CD8-positive, alpha-beta memory T cell (primary cell): Measurements from ENCODE around the gene CDH6. TPM values are rescaled to one million over a fixed set of nuclear protein-coding genes. Genes with fewer than 3 reads are reported as not detected.

ENCODE experiments used
- CTCF ChIA-PET: fragments of 350-600 bp; sonication (Branson Sonifier 250); formaldehyde crosslinking; loops from one replicate; lab custom pipeline; 2021; ENCODE audit warnings: antibody characterized with exemption; lab: Charles Lee
- POLR2A ChIA-PET: fragments of 350-600 bp; sonication (Branson Sonifier 250); formaldehyde crosslinking; loops from one replicate; lab custom pipeline; 2021; ENCODE audit warnings: antibody characterized with exemption; lab: Charles Lee
- DNase-seq, 5 donors: peaks; one replicate each; pipeline versions ENCODE4 v3.0.0 to v3.0.0-alpha.2; 2020 to 2022; ENCODE audit warnings: mixed read lengths in 1 of 5
- H3K27ac ChIP-seq: one replicate; pipeline ENCODE4 v1.7.0; 2013; ENCODE audit warnings: low read depth, mild to moderate bottlenecking, low read length, moderate library complexity
- H3K27me3 ChIP-seq: 2 replicates; pipeline ENCODE4 v1.7.0; 2013; ENCODE audit warnings: low read length, mild to moderate bottlenecking; ENCODE audit not compliant: insufficient read depth, poor library complexity, severe bottlenecking
- H3K36me3 ChIP-seq: 2 replicates; pipeline ENCODE4 v1.7.0; 2013; ENCODE audit warnings: mild to moderate bottlenecking, low read length, moderate library complexity; ENCODE audit not compliant: insufficient read depth
- H3K4me1 ChIP-seq: 2 replicates; pipeline ENCODE4 v1.7.0; 2013; ENCODE audit warnings: mild to moderate bottlenecking, low read length, moderate library complexity; ENCODE audit not compliant: insufficient read depth
- H3K4me3 ChIP-seq: 2 replicates; pipeline ENCODE4 v1.7.0; 2013; ENCODE audit warnings: mild to moderate bottlenecking, low read length
- H3K9me3 ChIP-seq: 2 replicates; pipeline ENCODE4 v1.7.0; 2013; ENCODE audit warnings: mild to moderate bottlenecking, low read length
- H3K27ac Mint-ChIP-seq, 8 donors: one replicate each; pipeline ENCODE4 v1.8.0; 2020 to 2021; ENCODE audit warnings: mixed read lengths in 8 of 8, mild to moderate bottlenecking in 6 of 8, inconsistent platforms in 3 of 8, moderate library complexity in 3 of 8
- H3K27me3 Mint-ChIP-seq, 2 donors: one replicate each; pipeline ENCODE4 v1.8.0; 2020 to 2021; ENCODE audit warnings: mixed read lengths in 2 of 2, mild to moderate bottlenecking in 1 of 2, moderate library complexity in 1 of 2
- H3K36me3 Mint-ChIP-seq, 3 donors: one replicate each; pipeline ENCODE4 v1.8.0; 2020 to 2021; ENCODE audit warnings: mixed read lengths in 3 of 3, inconsistent platforms in 1 of 3, mild to moderate bottlenecking in 1 of 3
- H3K4me1 Mint-ChIP-seq, 3 donors: one replicate each; pipeline ENCODE4 v1.8.0; 2020 to 2021; ENCODE audit warnings: mixed read lengths in 3 of 3, inconsistent platforms in 1 of 3, mild to moderate bottlenecking in 1 of 3
- H3K4me3 Mint-ChIP-seq, 7 donors: one replicate each; pipeline ENCODE4 v1.8.0; 2020 to 2021; ENCODE audit warnings: mixed read lengths in 7 of 7, mild to moderate bottlenecking in 6 of 7, moderate library complexity in 4 of 7, inconsistent platforms in 2 of 7
- H3K9me3 Mint-ChIP-seq, 5 donors: one replicate each; pipeline ENCODE4 v1.8.0; 2020 to 2022; ENCODE audit warnings: mixed read lengths in 5 of 5, mild to moderate bottlenecking in 3 of 5, moderate library complexity in 2 of 5, inconsistent platforms in 1 of 5
- polyA plus RNA-seq: library from polyadenylated mRNA; unstranded; fragments of 300-500 nt; fragmentation: Illumina TruSeq; gene quantifications from one replicate; pipeline ENCODE4 v1.2.3, GENCODE V29; 2021
- total RNA-seq, 2 experiments: library from RNA; stranded (reverse); gene quantifications; one replicate each; pipeline ENCODE4 v1.2.3, GENCODE V29; 2021

Gene CDH6
- total and polyA plus RNA-seq, 3 experiments from 2014 or later = not detected

DNA sequence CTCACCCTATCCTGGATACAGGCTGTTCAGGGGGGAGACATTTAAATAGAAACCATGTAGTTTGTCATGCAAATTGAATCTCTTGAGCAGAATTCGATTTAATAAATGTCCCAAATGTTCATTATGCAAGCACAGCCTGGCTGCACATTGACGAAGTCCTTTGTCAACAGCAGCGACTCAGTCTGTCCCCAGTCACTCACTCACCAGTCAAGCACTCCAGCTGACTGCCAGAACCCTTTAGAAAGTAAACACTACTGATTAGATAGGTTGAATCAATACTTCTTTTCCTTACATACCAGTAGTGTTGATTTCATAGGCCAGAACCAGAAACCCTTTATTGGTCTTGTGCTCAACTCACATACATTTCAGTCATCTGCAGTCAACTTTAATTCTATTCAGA, 27.5 kb downstream of the CDH6 start:
- Histone ChIP-seq H3K4me3 (no peak overlapping the region), H3K27me3 (no peaks in the 10 kb centered on the region), H3K36me3 (no peaks in the 10 kb centered on the region), H3K4me1 (no peaks in the 10 kb centered on the region), H3K9me3 (no peaks in the 10 kb centered on the region), H3K27ac (no peak overlapping the region)
- Mint-ChIP-seq H3K4me3 (no peak overlapping the region), H3K9me3 (no peaks in the 10 kb centered on the region), H3K36me3 (no peaks in the 10 kb centered on the region), H3K27me3 (peaks cover 0 to 2% of the 10 kb centered on the region in 2 donors), H3K27ac (no peak overlapping the region), H3K4me1 (no peaks in the 10 kb centered on the region)
- DNase-seq = no peak
- ChIA-PET POLR2A (no interaction called here), CTCF (no interaction called here)

DNA sequence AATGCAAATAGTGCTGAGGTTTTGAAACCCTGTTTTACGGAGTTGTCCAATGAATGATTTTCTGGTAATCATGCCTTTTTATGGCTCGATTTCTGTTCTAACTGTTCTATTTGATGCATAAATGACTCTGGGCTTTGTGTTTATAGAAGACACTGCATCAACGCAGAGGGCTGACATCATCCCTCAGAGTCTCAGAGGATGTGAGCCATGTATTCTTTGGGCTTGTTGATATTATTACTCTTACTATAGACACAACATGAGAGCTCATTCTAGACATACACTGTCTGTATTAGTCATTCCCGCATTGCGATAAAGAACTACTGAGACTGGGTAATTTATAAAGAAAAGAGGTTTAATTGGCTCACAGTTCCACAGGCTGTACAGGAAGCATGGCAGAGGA, 31.6 kb downstream of the CDH6 start:
- Mint-ChIP-seq H3K4me3 (no peak overlapping the region), H3K9me3 (peaks cover 0 to 4% (median 0%) of the 10 kb centered on the region in 5 donors), H3K27me3 (no peaks in the 10 kb centered on the region), H3K4me1 (no peaks in the 10 kb centered on the region), H3K36me3 (no peaks in the 10 kb centered on the region), H3K27ac (no peak overlapping the region)
- CTCF ChIA-PET = no interaction called here
- Histone ChIP-seq H3K4me3 (no peak overlapping the region), H3K36me3 (no peaks in the 10 kb centered on the region), H3K27ac (no peak overlapping the region), H3K27me3 (no peaks in the 10 kb centered on the region), H3K9me3 (no peaks in the 10 kb centered on the region), H3K4me1 (no peaks in the 10 kb centered on the region)
- POLR2A ChIA-PET = no interaction called here
- DNase-seq = no peak

DNA sequence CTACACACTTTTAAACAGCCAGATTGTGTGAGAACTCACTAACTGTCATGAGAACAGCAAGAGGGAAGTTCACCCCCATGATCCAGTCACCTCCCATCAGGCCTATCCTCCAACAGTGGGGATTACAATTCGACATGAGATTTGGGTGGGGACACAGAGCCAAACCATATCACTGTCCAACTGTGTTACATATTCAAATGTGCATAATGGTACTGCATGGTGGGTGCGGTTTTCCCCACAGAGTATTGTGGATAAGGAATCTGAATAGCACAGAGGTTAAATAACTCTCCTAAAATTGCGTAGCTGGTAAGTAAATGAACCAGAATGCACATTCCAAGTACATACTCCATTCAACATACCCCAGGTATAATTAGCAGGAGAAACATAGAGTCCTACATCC, 32.1 kb downstream of the CDH6 start:
- Mint-ChIP-seq H3K9me3 (peaks cover 0 to 4% (median 0%) of the 10 kb centered on the region in 5 donors), H3K4me1 (no peaks in the 10 kb centered on the region), H3K27me3 (no peaks in the 10 kb centered on the region), H3K4me3 (no peak overlapping the region), H3K36me3 (no peaks in the 10 kb centered on the region), H3K27ac (no peak overlapping the region)
- H3K27me3 ChIP-seq = no peaks in the 10 kb centered on the region
- H3K4me1 ChIP-seq = no peaks in the 10 kb centered on the region
- H3K9me3 ChIP-seq = no peaks in the 10 kb centered on the region
- H3K27ac ChIP-seq = no peak overlapping the region
- DNase-seq = no peak
- POLR2A ChIA-PET = no interaction called here
- CTCF ChIA-PET = no interaction called here
- H3K4me3 ChIP-seq = no peak overlapping the region
- H3K36me3 ChIP-seq = no peaks in the 10 kb centered on the region

DNA sequence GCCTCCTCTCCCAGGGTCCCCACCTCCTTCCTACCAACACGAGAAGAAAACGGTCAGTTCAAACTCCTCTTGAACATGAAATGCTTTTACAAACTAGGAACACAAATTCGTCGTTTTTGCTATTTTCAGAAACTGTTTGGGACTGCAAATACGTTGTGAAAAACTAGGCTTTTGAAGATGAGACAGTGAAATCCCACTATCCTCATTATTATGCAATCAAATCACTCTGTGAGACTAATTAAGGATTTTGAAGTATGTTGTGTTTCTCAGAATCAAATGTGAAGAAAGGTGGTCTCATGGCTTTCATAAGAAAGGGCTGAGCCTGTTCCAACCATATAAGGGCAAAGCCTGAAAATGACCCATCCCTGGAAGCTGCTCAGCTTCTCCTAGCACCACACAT, 33.2 kb downstream of the CDH6 start:
- H3K4me3 Mint-ChIP-seq = no peak overlapping the region
- no peak overlapping the region for H3K4me3 ChIP-seq
- DNase-seq = no peak
- CTCF ChIA-PET = no interaction called here
- H3K9me3 ChIP-seq = no peaks in the 10 kb centered on the region
- peaks cover 0 to 4% (median 0%) of the 10 kb centered on the region in 5 donors for H3K9me3 Mint-ChIP-seq
- no peaks in the 10 kb centered on the region for H3K4me1 ChIP-seq
- no peaks in the 10 kb centered on the region for H3K4me1 Mint-ChIP-seq
- H3K27ac Mint-ChIP-seq = no peak overlapping the region
- H3K36me3 ChIP-seq = no peaks in the 10 kb centered on the region
- no peaks in the 10 kb centered on the region for H3K27me3 Mint-ChIP-seq
- no peaks in the 10 kb centered on the region for H3K27me3 ChIP-seq
- no peak overlapping the region for H3K27ac ChIP-seq
- no peaks in the 10 kb centered on the region for H3K36me3 Mint-ChIP-seq
- POLR2A ChIA-PET = no interaction called here

DNA sequence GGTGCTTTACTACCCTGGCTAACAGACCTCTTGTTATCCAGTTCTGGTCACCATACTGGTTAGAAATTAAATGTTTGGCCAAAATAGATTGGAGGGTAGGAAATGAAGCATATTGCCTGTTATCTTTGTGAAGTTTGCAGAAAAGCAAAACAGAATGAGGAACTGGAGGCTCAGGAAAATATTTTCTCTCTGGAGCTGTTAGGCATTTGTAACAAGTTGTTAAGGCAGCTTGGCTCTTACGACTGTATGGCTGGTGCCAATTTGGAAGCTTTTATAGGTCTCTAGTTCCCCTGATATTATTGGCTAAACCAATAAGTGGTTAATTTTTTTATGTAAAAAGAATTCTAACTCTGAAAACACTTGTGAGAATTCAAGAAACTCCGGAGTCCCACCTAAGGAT, 35.8 kb downstream of the CDH6 start:
- H3K4me1 Mint-ChIP-seq = no peaks in the 10 kb centered on the region

DNA sequence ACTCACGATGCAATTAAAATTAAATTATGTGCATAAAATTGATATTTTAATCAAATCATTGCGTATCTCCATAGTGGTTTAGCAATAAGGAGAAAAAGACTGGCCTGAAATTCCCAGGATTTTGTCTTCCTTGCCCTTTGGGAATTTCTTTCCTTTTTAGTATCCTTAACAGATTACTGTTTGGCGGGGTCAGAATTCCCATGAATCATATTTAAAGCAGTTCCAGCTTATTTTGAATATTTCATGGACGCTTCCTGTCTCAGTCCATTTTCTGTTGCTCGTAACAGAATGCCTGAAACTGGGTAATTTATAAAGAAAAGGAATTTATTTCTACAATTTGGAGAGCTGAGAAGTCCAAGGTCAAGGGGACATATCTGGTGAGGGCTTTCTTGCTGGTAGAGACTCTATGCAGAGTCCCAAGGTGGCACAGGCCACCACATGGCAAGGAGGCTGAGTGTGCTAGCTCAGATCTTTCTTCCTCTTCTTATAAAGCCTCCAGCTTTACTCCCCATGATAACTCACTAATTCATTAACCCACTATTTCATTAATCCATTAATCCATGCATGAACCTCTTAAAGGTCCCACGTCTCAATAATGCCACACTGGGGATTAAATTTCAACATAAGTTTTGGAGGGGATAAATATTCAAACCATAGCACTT, 37.8 kb downstream of the CDH6 start:
- H3K27ac Mint-ChIP-seq = no peak overlapping the region
- H3K4me1 Mint-ChIP-seq = no peaks in the 10 kb centered on the region
- no peaks in the 10 kb centered on the region for H3K4me1 ChIP-seq
- no peaks in the 10 kb centered on the region for H3K36me3 ChIP-seq
- no peak for DNase-seq
- H3K27ac ChIP-seq = no peak overlapping the region
- no peak overlapping the region for H3K4me3 ChIP-seq
- ChIA-PET POLR2A (no interaction called here), CTCF (no interaction called here)
- H3K4me3 Mint-ChIP-seq = no peak overlapping the region
- H3K36me3 Mint-ChIP-seq = no peaks in the 10 kb centered on the region
- H3K9me3 Mint-ChIP-seq = peaks cover 0 to 5% (median 4%) of the 10 kb centered on the region in 5 donors
- no peaks in the 10 kb centered on the region for H3K9me3 ChIP-seq
- peaks cover 0 to 1% of the 10 kb centered on the region in 2 donors for H3K27me3 Mint-ChIP-seq
- H3K27me3 ChIP-seq = no peaks in the 10 kb centered on the region

More for the DNA sequence above, 35.8 kb downstream of the CDH6 start:
- Histone ChIP-seq H3K4me1 (no peaks in the 10 kb centered on the region), H3K36me3 (no peaks in the 10 kb centered on the region), H3K9me3 (no peaks in the 10 kb centered on the region), H3K27me3 (no peaks in the 10 kb centered on the region), H3K4me3 (no peak overlapping the region), H3K27ac (no peak overlapping the region)
- no peak for DNase-seq
- Mint-ChIP-seq H3K27ac (no peak overlapping the region), H3K27me3 (no peaks in the 10 kb centered on the region), H3K36me3 (no peaks in the 10 kb centered on the region), H3K9me3 (peaks cover 0 to 5% (median 4%) of the 10 kb centered on the region in 5 donors), H3K4me3 (no peak overlapping the region)
- ChIA-PET CTCF (no interaction called here), POLR2A (no interaction called here)

DNA sequence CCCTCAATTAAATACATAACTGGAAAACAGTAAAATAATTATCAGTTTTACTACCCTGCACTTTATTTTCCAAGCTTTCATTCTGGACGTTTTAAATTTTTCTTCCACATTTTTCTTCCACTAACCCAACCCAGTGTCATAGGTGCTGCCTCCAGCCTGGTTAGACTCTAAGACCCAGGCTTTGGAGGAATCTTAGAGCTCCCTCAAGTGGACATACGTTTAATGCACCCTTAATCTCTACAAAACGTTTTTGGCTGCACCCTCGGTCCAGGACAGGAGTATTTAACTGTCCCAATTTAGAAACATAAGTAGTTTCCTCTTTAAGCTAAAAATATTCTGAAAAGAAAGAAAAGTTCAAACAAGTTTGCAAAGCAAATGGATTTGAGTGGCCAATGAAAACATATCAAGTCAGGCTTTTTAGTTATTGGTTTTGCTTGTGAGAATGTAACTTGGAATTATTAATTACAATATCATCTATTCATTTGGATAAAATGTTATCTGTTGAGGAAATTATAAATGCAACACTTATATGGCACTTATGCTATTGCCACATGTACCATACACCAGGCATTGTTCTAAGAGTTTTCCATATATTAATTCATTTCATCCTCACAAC, 38.9 kb downstream of the CDH6 start:
- Histone ChIP-seq H3K4me3 (no peak overlapping the region), H3K27me3 (no peaks in the 10 kb centered on the region), H3K36me3 (no peaks in the 10 kb centered on the region), H3K4me1 (no peaks in the 10 kb centered on the region), H3K9me3 (no peaks in the 10 kb centered on the region), H3K27ac (no peak overlapping the region)
- no peak for DNase-seq
- H3K4me3 Mint-ChIP-seq = no peak overlapping the region
- ChIA-PET POLR2A (no interaction called here), CTCF (no interaction called here)
- H3K27me3 Mint-ChIP-seq = peaks cover 0 to 1% of the 10 kb centered on the region in 2 donors
- no peaks in the 10 kb centered on the region for H3K36me3 Mint-ChIP-seq
- H3K4me1 Mint-ChIP-seq = no peaks in the 10 kb centered on the region
- peaks cover 0 to 7% (median 4%) of the 10 kb centered on the region in 5 donors for H3K9me3 Mint-ChIP-seq
- no peak overlapping the region for H3K27ac Mint-ChIP-seq

DNA sequence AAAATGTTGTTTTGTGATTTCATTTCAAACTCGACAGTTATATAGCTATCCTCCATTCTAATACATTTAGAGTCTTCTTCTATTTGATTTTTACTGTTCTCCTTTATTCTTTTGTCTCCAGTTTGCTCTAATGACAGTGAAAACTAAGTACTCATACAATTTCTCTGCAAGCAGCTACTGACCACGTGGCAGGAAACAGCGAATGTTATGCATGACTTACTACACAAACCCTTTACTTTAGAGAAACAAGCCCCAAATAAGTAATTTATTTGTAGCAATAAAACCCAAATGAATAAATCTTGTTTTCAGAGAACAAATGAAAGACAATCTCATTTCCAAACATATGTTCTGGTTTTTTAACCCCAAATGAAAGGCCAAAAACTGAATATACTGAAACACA, 41.9 kb downstream of the CDH6 start:
- Histone ChIP-seq H3K27me3 (no peaks in the 10 kb centered on the region), H3K4me1 (no peaks in the 10 kb centered on the region), H3K27ac (no peak overlapping the region), H3K4me3 (no peak overlapping the region), H3K9me3 (no peaks in the 10 kb centered on the region), H3K36me3 (no peaks in the 10 kb centered on the region)
- Mint-ChIP-seq H3K4me1 (no peaks in the 10 kb centered on the region), H3K27ac (no peak overlapping the region), H3K27me3 (peaks cover 0 to 1% of the 10 kb centered on the region in 2 donors), H3K9me3 (peaks cover 0 to 5% (median 2%) of the 10 kb centered on the region in 5 donors), H3K36me3 (no peaks in the 10 kb centered on the region), H3K4me3 (no peak overlapping the region)
- CTCF ChIA-PET = no interaction called here
- POLR2A ChIA-PET = no interaction called here
- no peak for DNase-seq
